Neuronal stem cell (in vitro differentiated cells): ENCODE data around the gene CES3.
A peak's percentile ranks its signal among the peaks of the same experiment; 100 is the strongest.

Experiments
- DNase-seq: peaks from one replicate; pipeline ENCODE4 v3.0.0-alpha.2; 2013; ENCODE audit warnings: low spot score
- H2AFZ ChIP-seq: one replicate; pipeline ENCODE4 v1.6.1; 2013; ENCODE audit warnings: mild to moderate bottlenecking, low read length, inconsistent platforms
- H2AK5ac ChIP-seq: 2 replicates; pipeline ENCODE4 v1.6.1; 2013; ENCODE audit warnings: low read depth, mild to moderate bottlenecking, inconsistent platforms, low read length, moderate library complexity, mixed read lengths
- H2BK120ac ChIP-seq: 2 replicates; pipeline ENCODE4 v1.6.1; 2013; ENCODE audit warnings: low read depth, mild to moderate bottlenecking, inconsistent platforms, low read length, moderate library complexity, mixed read lengths
- H2BK12ac ChIP-seq: one replicate; pipeline ENCODE4 v1.6.1; 2013; ENCODE audit warnings: low read length, inconsistent platforms
- H2BK15ac ChIP-seq: 2 replicates; pipeline ENCODE4 v1.6.1; 2013; ENCODE audit warnings: mild to moderate bottlenecking, low read length, inconsistent platforms, mixed read lengths
- H2BK5ac ChIP-seq: one replicate; pipeline ENCODE4 v1.6.1; 2013; ENCODE audit warnings: inconsistent platforms, mild to moderate bottlenecking, low read length, moderate library complexity
- H3K14ac ChIP-seq: one replicate; pipeline ENCODE4 v1.6.1; 2013; ENCODE audit warnings: low read length, inconsistent platforms
- H3K18ac ChIP-seq: 2 replicates; pipeline ENCODE4 v1.6.1; 2013; ENCODE audit warnings: low read length, inconsistent platforms
- H3K23ac ChIP-seq: 2 replicates; pipeline ENCODE4 v1.6.1; 2013; ENCODE audit warnings: low read depth, mild to moderate bottlenecking, mixed read lengths, low read length, inconsistent platforms; ENCODE audit not compliant: poor library complexity
- H3K27ac ChIP-seq: replicated peaks from 3 replicates; pipeline ENCODE4 v1.5.1; 2013; ENCODE audit warnings: low read length, inconsistent platforms
- H3K27me3 ChIP-seq, 3 experiments: 2 replicates each; pipeline ENCODE4 v1.6.1; 2013; ENCODE audit warnings: low read length in 3 of 3, mild to moderate bottlenecking in 2 of 3, inconsistent platforms in 1 of 3, low read depth in 1 of 3, mixed read lengths in 1 of 3, moderate library complexity in 1 of 3; ENCODE audit not compliant: control insufficient read depth in 3 of 3, insufficient read depth in 3 of 3
- H3K36me3 ChIP-seq, 2 donors: replicated peaks in 1 of 2; 2 replicates each; pipeline ENCODE4 v1.6.1; 2013; ENCODE audit warnings: low read length in 2 of 2; ENCODE audit not compliant: control insufficient read depth in 2 of 2, insufficient read depth in 2 of 2
- H3K4ac ChIP-seq: 2 replicates; pipeline ENCODE4 v1.6.1; 2013; ENCODE audit warnings: inconsistent platforms, mild to moderate bottlenecking, low read length, moderate library complexity
- H3K4me1 ChIP-seq, 2 donors: 1 replicate in 1 of 2; 2 replicates in 1 of 2; pipeline ENCODE4 v1.6.1; 2013; ENCODE audit warnings: low read length in 2 of 2, low read depth in 1 of 2; ENCODE audit not compliant: control insufficient read depth in 2 of 2, insufficient read depth in 1 of 2
- H3K4me2 ChIP-seq: one replicate; pipeline ENCODE4 v1.6.1; 2013; ENCODE audit warnings: mild to moderate bottlenecking, low read length, inconsistent platforms; ENCODE audit not compliant: insufficient read depth, poor library complexity, severe bottlenecking
- H3K4me3 ChIP-seq, 2 donors: 2 replicates each; pipeline ENCODE4 v1.5.1; 2013; ENCODE audit warnings: low read length in 2 of 2, mild to moderate bottlenecking in 2 of 2, inconsistent platforms in 1 of 2, moderate library complexity in 1 of 2
- H3K79me1 ChIP-seq: one replicate; pipeline ENCODE4 v1.6.1; 2013; ENCODE audit warnings: low read depth, mild to moderate bottlenecking, inconsistent platforms, low read length, moderate library complexity
- H3K9ac ChIP-seq: one replicate; pipeline ENCODE4 v1.6.1; 2013; ENCODE audit warnings: mild to moderate bottlenecking, low read depth, low read length, inconsistent platforms; ENCODE audit not compliant: poor library complexity
- H3K9me3 ChIP-seq, 2 donors: replicated peaks in 1 of 2; 2 replicates each; pipeline versions ENCODE3 to v1.6.1; 2013; ENCODE audit warnings: low read length in 2 of 2, mild to moderate bottlenecking in 2 of 2, inconsistent platforms in 1 of 2, low read depth in 1 of 2, mixed read lengths in 1 of 2, moderate library complexity in 1 of 2; ENCODE audit not compliant: control insufficient read depth in 2 of 2, insufficient read depth in 1 of 2
- H4K8ac ChIP-seq: one replicate; pipeline ENCODE4 v1.6.1; 2013; ENCODE audit warnings: low read depth, mild to moderate bottlenecking, inconsistent platforms, low read length, moderate library complexity
- H4K91ac ChIP-seq: one replicate; pipeline ENCODE4 v1.6.1; 2013; ENCODE audit warnings: low read length, low read depth, mild to moderate bottlenecking, inconsistent platforms; ENCODE audit not compliant: poor library complexity
- WGBS, 2 donors: extraction: QIAGEN DNeasy Blood & Tissue Kit; methylation state at CpG; one replicate each; pipeline ENCODE4 v1.1.7; 2013; ENCODE audit warnings: missing lambda C conversion rate in 2 of 2, mixed read lengths in 1 of 2; ENCODE audit not compliant: insufficient read length in 2 of 2, insufficient replicate concordance in 1 of 2; ENCODE audit errors: extremely low coverage in 2 of 2; 5-methylcytosine and 5-hydroxymethylcytosine counted together

The CES3 gene

DNA sequence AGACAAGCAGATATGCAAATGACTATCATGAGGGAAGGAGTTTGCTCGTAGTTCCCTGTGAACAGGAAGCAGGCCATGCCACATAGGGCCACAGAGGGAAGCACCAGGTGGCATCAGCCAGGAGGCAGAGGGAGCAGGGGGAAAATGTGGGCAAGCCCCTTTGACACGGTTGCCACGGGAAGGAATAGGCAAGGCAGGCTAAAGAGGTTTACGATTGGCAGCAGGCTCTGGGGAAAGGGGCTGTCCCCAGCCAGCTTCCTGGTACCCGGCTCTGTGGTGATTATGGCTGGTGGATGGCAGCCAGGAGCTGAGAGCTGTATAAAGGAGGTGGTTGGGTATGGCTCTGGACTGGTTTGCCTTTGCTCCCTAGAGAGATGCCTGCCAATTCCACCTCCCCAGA is 848 bp downstream of the CES3 start:
- H2BK12ac ChIP-seq = no peak overlapping the region
- H3K79me1 ChIP-seq = peaks cover 2% of the 10 kb centered on the region
- H2BK5ac ChIP-seq = no peak overlapping the region
- no peak overlapping the region for H3K14ac ChIP-seq
- no peak overlapping the region for H2BK15ac ChIP-seq
- H4K8ac ChIP-seq = no peak overlapping the region
- no peaks in the 10 kb centered on the region for H3K9me3 ChIP-seq
- H2AFZ ChIP-seq = no peak overlapping the region
- no peak overlapping the region for H3K9ac ChIP-seq
- no peak overlapping the region for H3K23ac ChIP-seq
- H2BK120ac ChIP-seq = no peak overlapping the region
- no peak overlapping the region for H3K4me3 ChIP-seq
- no CpG with 5 or more reads among the region's 5 CpGs for WGBS, 2 donors
- H4K91ac ChIP-seq = no peak overlapping the region
- H2AK5ac ChIP-seq = no peak overlapping the region
- peaks cover 3% of the 10 kb centered on the region in 2 donors for H3K4me1 ChIP-seq
- H3K4me2 ChIP-seq = no peak overlapping the region
- no peak overlapping the region for H3K18ac ChIP-seq
- no peak overlapping the region for H3K27ac ChIP-seq
- no peak overlapping the region for H3K4ac ChIP-seq
- no peak for DNase-seq
- no peaks in the 10 kb centered on the region for H3K36me3 ChIP-seq
- H3K27me3 ChIP-seq = peaks cover 0 to 17% (median 0%) of the 10 kb centered on the region in 3 experiments

DNA sequence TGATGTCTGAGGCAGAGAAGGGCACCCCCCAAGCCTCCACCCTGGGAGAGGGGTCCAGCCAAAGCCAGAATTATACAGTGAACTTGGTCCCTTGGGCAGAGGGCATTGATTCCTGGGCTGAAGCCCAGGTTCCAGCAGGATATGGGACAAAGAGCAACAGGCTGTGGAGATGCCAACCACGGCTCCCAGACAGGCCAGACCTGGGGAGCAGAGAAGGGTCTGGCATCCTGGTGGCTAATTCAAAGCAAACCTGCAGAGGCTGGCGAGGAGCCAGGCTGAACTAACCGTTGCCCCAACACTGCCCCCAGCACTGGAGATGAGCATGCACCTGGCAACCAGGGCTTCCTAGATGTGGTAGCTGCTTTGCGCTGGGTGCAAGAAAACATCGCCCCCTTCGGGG is 3.0 kb downstream of the CES3 start:
- H2AFZ ChIP-seq = no peak overlapping the region

DNA sequence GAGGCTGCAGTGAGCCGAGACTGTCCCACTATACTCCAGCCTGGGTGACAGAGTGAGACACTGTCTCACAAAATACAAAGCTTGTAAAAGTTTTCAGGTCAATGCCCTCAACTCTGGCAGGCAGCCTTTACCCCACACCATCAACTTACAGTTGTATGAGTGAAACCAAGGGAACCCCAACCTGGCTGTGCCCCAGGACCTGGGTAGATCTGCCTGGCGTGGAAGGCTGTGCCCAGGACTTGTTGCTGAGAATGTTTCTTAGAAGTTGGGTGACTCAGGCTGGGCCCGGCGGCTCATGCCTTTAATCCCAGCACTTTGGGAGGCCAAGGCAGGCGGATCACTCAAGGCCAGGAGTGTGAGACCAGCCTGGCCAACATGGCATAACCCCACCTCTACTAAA is 7.8 kb downstream of the CES3 start:
- Histone ChIP-seq H3K79me1 (peaks cover 2% of the 10 kb centered on the region), H2AFZ (no peak overlapping the region), H2BK5ac (no peak overlapping the region), H3K27ac (no peak overlapping the region), H3K18ac (no peak overlapping the region), H3K4me3 (no peak overlapping the region), H2BK15ac (no peak overlapping the region), H3K4me1 (no peaks in the 10 kb centered on the region), H4K91ac (no peak overlapping the region), H4K8ac (no peak overlapping the region), H3K4me2 (no peak overlapping the region), H3K23ac (no peak overlapping the region), H3K27me3 (no peaks in the 10 kb centered on the region), H2BK12ac (no peak overlapping the region), H2BK120ac (no peak overlapping the region), H3K9me3 (no peaks in the 10 kb centered on the region), H3K9ac (no peak overlapping the region), H2AK5ac (no peak overlapping the region), H3K4ac (no peak overlapping the region), H3K36me3 (no peaks in the 10 kb centered on the region), H3K14ac (no peak overlapping the region)
- no peak for DNase-seq
- WGBS, 2 donors = no CpG with 5 or more reads among the region's 5 CpGs

More for the DNA sequence above, 3.0 kb downstream of the CES3 start:
- no CpG with 5 or more reads among the region's 6 CpGs for WGBS, 2 donors
- Histone ChIP-seq H3K18ac (no peak overlapping the region), H3K4me1 (peaks cover 3% of the 10 kb centered on the region in 2 donors), H4K8ac (no peak overlapping the region), H3K79me1 (peaks cover 2% of the 10 kb centered on the region), H3K4ac (no peak overlapping the region), H2AK5ac (peak overlapping the region; percentile 80), H4K91ac (no peak overlapping the region), H3K36me3 (no peaks in the 10 kb centered on the region), H3K9me3 (no peaks in the 10 kb centered on the region), H2BK12ac (no peak overlapping the region), H2BK5ac (no peak overlapping the region), H3K9ac (no peak overlapping the region), H3K4me3 (no peak overlapping the region), H3K14ac (no peak overlapping the region), H3K27ac (no peak overlapping the region), H2BK120ac (no peak overlapping the region), H3K27me3 (peaks cover 0 to 6% (median 0%) of the 10 kb centered on the region in 3 experiments), H3K23ac (no peak overlapping the region), H2BK15ac (no peak overlapping the region), H3K4me2 (no peak overlapping the region)
- no peak for DNase-seq

DNA sequence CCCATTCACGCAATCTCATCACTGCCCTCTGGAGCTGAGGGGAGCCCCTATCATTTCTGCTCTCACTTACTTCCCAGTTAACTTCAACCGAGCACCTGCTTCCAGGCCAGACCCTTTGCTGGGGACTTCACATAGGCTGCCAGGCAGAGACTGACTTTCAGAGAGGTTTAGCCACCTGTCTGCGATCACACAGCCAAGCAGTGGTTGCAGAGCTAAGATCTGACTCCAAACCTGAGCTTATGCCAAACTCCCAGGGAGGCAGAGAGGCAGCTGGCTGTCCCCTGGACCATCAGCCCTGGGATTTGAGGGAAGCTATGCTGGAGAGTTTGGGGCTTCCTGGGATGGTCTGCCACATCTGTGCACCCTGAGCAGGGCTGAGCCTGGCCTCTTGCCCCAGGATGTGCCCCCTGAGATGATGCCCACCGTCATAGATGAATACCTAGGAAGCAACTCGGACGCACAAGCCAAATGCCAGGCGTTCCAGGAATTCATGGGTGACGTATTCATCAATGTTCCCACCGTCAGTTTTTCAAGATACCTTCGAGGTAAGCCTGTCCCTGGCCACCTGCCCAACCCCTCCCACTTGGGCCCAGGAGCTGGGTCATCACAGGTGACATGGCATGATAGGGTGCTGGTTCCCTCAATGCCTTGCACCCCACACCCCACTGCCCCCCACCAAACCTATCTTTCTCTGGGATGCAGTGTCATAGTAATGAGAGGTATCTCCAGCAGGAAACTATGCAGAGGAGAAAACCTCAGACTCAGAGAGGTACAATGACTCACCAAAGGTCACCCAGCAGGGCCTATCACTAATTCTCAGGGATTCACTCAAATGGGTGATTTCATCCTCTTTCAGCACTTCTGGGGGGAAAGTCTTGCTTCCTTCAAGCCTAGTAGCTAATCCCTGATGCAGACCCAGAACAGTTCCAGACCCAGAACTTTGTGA is 10.0 kb downstream of the CES3 start:
- no peak overlapping the region for H2BK5ac ChIP-seq
- no peak overlapping the region for H2BK120ac ChIP-seq
- no CpG with 5 or more reads among the region's 10 CpGs for WGBS, 2 donors
- no peak overlapping the region for H2AK5ac ChIP-seq
- H3K23ac ChIP-seq = no peak overlapping the region
- no peak overlapping the region for H3K9ac ChIP-seq
- no peaks in the 10 kb centered on the region for H3K4me1 ChIP-seq
- H2BK15ac ChIP-seq = no peak overlapping the region
- H3K18ac ChIP-seq = peak overlapping the region; percentile 33
- H3K4me3 ChIP-seq = no peak overlapping the region
- H4K91ac ChIP-seq = no peak overlapping the region
- peaks cover 2% of the 10 kb centered on the region for H3K79me1 ChIP-seq
- no peaks in the 10 kb centered on the region for H3K9me3 ChIP-seq
- no peak overlapping the region for H2BK12ac ChIP-seq
- no peak overlapping the region for H3K14ac ChIP-seq
- H3K4me2 ChIP-seq = no peak overlapping the region
- H2AFZ ChIP-seq = no peak overlapping the region
- H3K27ac ChIP-seq = no peak overlapping the region
- no peak overlapping the region for H3K4ac ChIP-seq
- no peak overlapping the region for H4K8ac ChIP-seq
- no peaks in the 10 kb centered on the region for H3K27me3 ChIP-seq
- no peak for DNase-seq
- no peaks in the 10 kb centered on the region for H3K36me3 ChIP-seq
